GM12872 (cell line): Measurements from ENCODE around the gene AUTS2.

ENCODE experiments used
- CTCF ChIP-seq: IDR thresholded peaks from 3 replicates; pipeline ENCODE4 v1.5.1; 2011; ENCODE audit warnings: low read depth, mild to moderate bottlenecking, low read length, moderate library complexity; ENCODE audit not compliant: insufficient read depth

The AUTS2 gene

GRCh38 chr7:69657985-69658384 is 59.7 kb downstream of the AUTS2 start:
- no peak for TF ChIP-seq CTCF

- TF ChIP-seq CTCF, result no peak
Observed at GRCh38 chr7:69659983-69660382, 61.7 kb downstream of the AUTS2 start.

DNA sequence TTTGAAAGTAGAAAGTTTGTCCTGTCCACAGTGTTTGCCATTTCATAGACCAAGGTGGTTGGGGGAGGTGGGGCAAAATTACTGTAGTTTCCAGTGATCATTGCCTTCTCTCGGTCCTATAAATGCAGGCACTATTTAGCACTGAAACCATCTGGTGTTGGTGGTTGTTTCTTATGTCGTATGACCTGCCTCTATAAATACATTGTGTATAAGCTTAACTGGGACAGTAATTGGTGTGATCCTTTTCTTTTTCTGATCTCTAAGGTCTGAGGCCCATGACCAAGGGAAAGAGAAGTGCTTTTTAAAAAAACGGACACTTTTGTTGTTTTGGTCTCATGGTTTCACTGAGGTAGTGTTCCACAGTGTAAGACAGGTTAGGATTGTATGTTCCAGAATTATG is 63.1 kb downstream of the AUTS2 start:
- TF ChIP-seq CTCF, result no peak

- no peak for TF ChIP-seq CTCF
Observed at GRCh38 chr7:69663911-69664832, 65.9 kb downstream of the AUTS2 start.

DNA sequence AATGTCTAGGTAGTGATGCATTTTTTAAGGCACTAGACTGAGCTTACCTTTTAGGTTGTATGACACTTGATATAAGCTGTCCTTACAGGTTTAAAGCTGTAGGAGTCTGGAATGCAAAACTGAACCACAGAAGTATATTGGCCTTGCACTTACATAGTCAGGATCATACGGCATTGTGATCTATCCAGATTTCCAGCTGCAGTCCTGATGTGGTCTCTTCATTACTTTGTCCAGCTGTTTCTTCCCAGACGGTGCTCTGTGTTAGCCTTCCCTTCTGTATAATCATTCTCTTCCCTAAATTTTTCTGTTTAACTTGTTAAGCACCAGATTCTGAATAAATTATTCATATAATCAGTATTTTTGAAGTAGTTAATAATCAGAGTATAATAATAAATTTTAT is 67.1 kb downstream of the AUTS2 start:
- TF ChIP-seq CTCF, result no peak

DNA sequence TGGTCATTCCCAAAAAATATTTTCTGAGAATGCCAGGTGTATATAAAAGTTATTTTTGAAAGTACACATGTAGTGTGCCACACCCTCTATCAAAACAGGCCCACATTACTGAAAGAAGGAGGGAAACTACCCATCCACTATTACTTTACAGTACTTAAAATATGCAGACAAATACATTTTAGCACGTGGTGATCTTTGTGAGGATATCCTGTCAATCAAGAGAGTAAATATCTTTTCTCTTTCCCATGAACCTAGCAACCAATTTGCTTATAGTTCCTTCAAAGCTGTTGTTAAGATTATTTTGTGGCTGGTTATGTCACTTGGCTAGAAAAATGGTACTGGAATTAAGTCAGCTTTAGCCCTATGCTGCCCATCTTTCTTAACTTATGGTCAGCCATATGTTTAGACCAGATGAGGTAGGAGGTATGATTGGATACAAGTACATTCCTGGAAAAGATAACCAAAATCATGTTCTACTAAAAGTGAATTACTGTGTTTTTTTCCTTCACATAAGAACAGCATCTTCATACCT is 70.1 kb downstream of the AUTS2 start:
- TF ChIP-seq CTCF, result no peak

DNA sequence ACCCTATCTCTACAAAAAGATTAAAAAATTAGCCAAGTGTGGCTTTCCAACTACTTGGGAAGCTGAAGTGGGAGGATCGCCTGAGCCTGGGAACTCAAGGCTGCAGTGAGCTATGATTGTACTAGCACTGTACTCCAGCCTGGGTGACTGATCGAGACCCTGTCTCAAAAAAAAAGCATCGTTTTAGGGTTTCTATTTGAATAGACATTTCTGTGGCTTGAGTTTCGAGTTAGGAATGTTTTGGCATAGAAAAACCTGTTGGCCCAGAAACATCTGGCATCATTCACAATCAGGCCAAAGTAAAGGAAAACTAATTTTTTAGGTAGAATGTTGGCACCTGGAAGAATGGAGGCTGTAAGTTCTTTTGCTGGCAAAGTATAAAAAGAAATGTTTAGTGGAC is 72.4 kb downstream of the AUTS2 start:
- no peak for TF ChIP-seq CTCF
